ENCODE measurements around the gene METTL25B. TPM values are rescaled to one million over a fixed set of nuclear protein-coding genes. Genes with fewer than 3 reads are reported as not detected.

The METTL25B gene
- total RNA-seq: 7.8 and 8.1 TPM in 2 replicates

GRCh38 chr1:156727926-156728598, at the start of gene METTL25B:
Gene METTL25B, plus strand, starts transcription at chr1:156728469. Its CDS starts 636 bp downstream, at chr1:156729105.

DNA sequence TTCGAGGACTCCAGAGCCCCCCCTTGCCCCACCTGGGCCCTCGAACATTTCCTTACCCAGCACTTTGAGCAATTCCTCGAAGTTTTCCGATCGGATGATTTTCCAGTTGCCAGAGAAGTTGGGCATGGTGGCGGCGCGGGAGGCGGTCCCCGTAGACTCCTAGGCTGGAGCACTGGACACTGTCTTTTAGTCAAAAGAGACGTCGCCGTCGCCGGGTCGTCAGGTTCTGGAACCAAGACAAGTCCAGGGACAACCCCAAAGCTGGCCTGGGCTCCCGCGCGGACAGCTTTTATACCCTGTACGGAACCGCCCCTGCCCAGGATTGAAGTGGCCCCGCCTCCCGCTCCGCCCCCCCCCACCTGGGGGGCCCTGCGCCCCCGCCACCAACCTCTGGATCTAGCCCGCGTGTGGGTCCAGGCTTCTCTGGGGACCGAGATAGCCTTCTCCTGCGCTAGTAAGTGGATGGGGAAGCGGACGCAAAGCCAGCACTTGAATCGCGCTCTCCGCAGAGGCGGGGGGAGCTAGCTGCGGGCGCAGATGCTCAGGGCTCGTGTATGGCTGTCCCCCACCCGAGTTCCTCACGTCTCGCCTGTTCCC, 22.9 kb upstream of the METTL25B start, which contains the start of gene CRABP2:
TSS of gene CRABP2 (minus strand) at position 263 of the 597 bp plus-strand sequence. CDS start at position 126, 137 bp downstream.

GRCh38 chr1:156728599-156729462, 562 bp downstream of the METTL25B start, which contains the start of gene ISG20L2:
Gene ISG20L2, minus strand, starts transcription at chr1:156728766. Its CDS starts 1,114 bp downstream, at chr1:156727652.

DNA sequence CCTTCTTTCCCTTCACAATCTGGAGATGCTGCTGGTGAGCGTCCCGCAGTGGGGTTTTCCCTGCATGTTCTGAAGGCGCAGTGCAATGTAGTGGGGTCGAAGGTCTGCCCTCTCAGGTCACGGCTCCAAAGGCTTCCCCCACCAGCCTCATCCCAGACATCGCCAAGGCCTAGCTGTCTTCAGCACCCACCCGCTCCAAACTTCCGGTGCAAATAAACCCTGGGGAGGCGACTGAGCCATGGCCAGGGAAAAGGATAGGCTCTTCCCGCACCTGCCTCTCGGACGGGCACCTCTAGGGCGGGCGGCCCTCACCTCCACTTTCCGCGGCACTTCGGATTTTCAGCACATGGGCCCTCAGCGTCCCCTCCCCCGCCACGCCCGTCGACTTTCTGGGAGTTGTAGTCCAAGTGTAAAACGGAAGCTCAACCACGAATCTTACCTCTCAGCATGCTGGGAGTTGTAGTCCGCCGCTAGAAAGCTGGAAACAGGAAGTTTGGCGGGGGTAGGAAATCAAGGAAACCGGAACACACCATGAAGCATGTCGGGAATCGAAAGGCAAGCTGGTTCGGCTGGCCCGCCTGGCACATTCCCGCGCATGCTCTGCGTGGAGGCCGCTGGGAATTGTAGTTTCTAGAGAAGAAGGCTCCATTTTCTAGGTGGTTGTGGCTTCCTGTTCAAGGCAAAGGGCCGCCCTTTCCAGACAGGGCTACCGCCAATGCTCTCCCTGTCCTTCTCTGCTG, 12.6 kb downstream of the METTL25B start, which contains the start of gene MRPL24:
TSS of gene MRPL24 (minus strand) at position 348 of the 740 bp plus-strand sequence. CDS start 2,384 bp downstream, outside the sequence.

GRCh38 chr1:156751451-156751756, 23.1 kb downstream of the METTL25B start, which contains the start of gene HDGF:
Gene HDGF, minus strand, starts transcription at chr1:156751675. Its CDS starts 246 bp downstream, at chr1:156751429.

GRCh38 chr1:156767101-156767878, 39.0 kb downstream of the METTL25B start, which contains the start of gene PRCC:
Gene PRCC, plus strand, starts transcription at chr1:156767535. Its CDS starts 237 bp downstream, at chr1:156767772.

Other genes starting within 250 kb of the METTL25B start
- gene MEF2D, start 227.7 kb upstream of the METTL25B start, total RNA-seq: 2.7 and 3.9 TPM in 2 replicates
- gene IQGAP3, start 155.9 kb upstream of the METTL25B start, total RNA-seq: 16.6 and 17.2 TPM in 2 replicates
- gene TTC24, start 148.7 kb upstream of the METTL25B start, total RNA-seq: not detected in 2 replicates
- 126 TPM in 2 replicates for gene NAXE, start 136.7 kb upstream of the METTL25B start, total RNA-seq
- gene GPATCH4, start 127.0 kb upstream of the METTL25B start, total RNA-seq: 29.6 and 34.5 TPM in 2 replicates
- not detected in 2 replicates for gene HAPLN2, start 109.1 kb upstream of the METTL25B start, total RNA-seq
- 0.15 TPM in 1 of 2 replicates, not detected in the other for gene BCAN, start 86.4 kb upstream of the METTL25B start, total RNA-seq
- 154 and 164 TPM in 2 replicates for gene NES, start 51.1 kb upstream of the METTL25B start, total RNA-seq
- gene CRABP2, start 22.9 kb upstream of the METTL25B start, total RNA-seq: 1.1 and 1.3 TPM in 2 replicates
- 6.7 and 9.1 TPM in 2 replicates for gene ISG20L2, start 297 bp downstream of the METTL25B start, total RNA-seq
- 40.9 and 43.6 TPM in 2 replicates for gene MRPL24, start 12.6 kb downstream of the METTL25B start, total RNA-seq
- 134 and 196 TPM in 2 replicates for gene HDGF, start 23.2 kb downstream of the METTL25B start, total RNA-seq
- 7.4 and 8.4 TPM in 2 replicates for gene PRCC, start 39.1 kb downstream of the METTL25B start, total RNA-seq
- 0.97 TPM in 1 of 2 replicates, not detected in the other for gene SH2D2A, start 88.4 kb downstream of the METTL25B start, total RNA-seq
- not detected in 2 replicates for gene INSRR, start 130.6 kb downstream of the METTL25B start, total RNA-seq
- under 0.01 TPM in 1 of 2 replicates, not detected in the other for gene NTRK1, start 132.4 kb downstream of the METTL25B start, total RNA-seq
- 8.1 and 11.1 TPM in 2 replicates for gene PEAR1, start 165.2 kb downstream of the METTL25B start, total RNA-seq
- gene LRRC71, start 192.2 kb downstream of the METTL25B start, total RNA-seq: 0.32 TPM in 1 of 2 replicates, not detected in the other

All from epithelial cell of umbilical artery (primary cell).